ENCODE measurements around the gene NFXL1.

- TF ChIP-seq CTCF (IDR thresholded peaks at IDR 0.05): no peak
- no peak for TF ChIP-seq POLR2A (IDR thresholded peaks at IDR 0.05)
These were observed 54.1 kb downstream of the NFXL1 start for GRCh38 chr4:47860305-47860704.
